Endothelial cell (in vitro differentiated cells): Measurements from ENCODE around the gene TUBG2. TPM values are rescaled to one million over a fixed set of nuclear protein-coding genes. Genes with fewer than 3 reads are reported as not detected.

Experiments used
- DNase-seq: peaks from one replicate; pipeline ENCODE4 v3.0.0; 2021; ENCODE audit warnings: low spot score
- H3K27ac Mint-ChIP-seq: one replicate; pipeline ENCODE4 v1.8.0; 2021; ENCODE audit warnings: mixed read lengths, inconsistent platforms; ENCODE audit not compliant: unreplicated experiment
- H3K27me3 Mint-ChIP-seq: one replicate; pipeline ENCODE4 v1.8.0; 2021; ENCODE audit warnings: mild to moderate bottlenecking, moderate library complexity, mixed read lengths, inconsistent platforms; ENCODE audit not compliant: unreplicated experiment
- H3K36me3 Mint-ChIP-seq: one replicate; pipeline ENCODE4 v1.8.0; 2021; ENCODE audit warnings: mild to moderate bottlenecking, low read depth, mixed read lengths, inconsistent platforms; ENCODE audit not compliant: unreplicated experiment
- H3K4me1 Mint-ChIP-seq: one replicate; pipeline ENCODE4 v1.8.0; 2021; ENCODE audit warnings: mild to moderate bottlenecking, mixed read lengths, inconsistent platforms; ENCODE audit not compliant: unreplicated experiment
- H3K4me3 Mint-ChIP-seq: one replicate; pipeline ENCODE4 v1.8.0; 2021; ENCODE audit warnings: mild to moderate bottlenecking, mixed read lengths, inconsistent platforms; ENCODE audit not compliant: unreplicated experiment
- H3K9me3 Mint-ChIP-seq: one replicate; pipeline ENCODE4 v1.8.0; 2021; ENCODE audit warnings: mixed read lengths, inconsistent platforms; ENCODE audit not compliant: unreplicated experiment
- microRNA-seq: library from miRNA; unstranded; fragments of <30 nt; microRNA quantifications from one replicate; pipeline ENCODE4, GENCODE V29; 2020; ENCODE audit not compliant: unreplicated experiment
- total RNA-seq: library from RNA; stranded (reverse); fragmentation: NEBNext Ultra II Directional; extraction: Animal tissue kit (Norgen Biotek cat#: 25700); gene quantifications from one replicate; pipeline ENCODE4 v1.2.1, GENCODE V29; 2021; ENCODE audit not compliant: unreplicated experiment
- TF ChIP-seq, protein P1 (sequence below): fragments of 200-600 bp; sonication (generic); IDR thresholded peaks from one replicate; pipeline ENCODE4 v1.5.0; 2021; ENCODE audit warnings: antibody characterized with exemption; ENCODE audit not compliant: unreplicated experiment

The TUBG2 gene
- total RNA-seq, 1 donor from 2014 or later: 19.7 TPM

DNA sequence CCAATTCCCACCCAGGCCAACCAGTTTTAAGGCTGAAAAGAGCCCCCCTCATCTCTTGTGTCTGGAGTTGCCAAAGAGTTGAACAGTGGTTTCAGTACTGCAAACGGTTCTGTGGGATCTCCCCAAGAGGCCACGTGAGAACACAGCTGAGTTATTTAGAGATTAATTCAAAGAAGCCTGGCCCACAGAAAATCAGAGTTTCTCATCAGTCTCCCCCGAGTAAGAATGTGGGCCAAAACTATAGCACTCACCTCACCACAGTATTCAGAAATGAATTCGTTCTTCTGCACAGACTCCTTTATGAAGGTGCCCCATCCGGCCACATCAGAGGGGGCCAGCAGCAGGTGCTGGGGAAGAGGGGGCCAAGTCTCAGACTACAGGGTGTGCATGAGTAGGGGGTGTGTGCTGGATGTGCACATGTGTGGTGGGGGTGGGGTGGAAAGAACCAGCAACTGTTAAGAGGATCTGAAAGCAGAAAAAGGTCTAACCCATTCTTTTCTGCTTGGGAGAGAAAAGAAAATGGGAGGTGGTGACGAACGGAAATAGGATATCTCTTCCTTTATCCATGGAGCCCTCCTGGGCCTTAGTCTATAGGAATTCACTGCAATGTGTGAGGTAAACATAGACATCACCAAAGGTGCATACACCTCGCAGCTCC lies 45.9 kb downstream of the TUBG2 start:
- Mint-ChIP-seq H3K36me3 (peaks cover 51% of the 10 kb centered on the region), H3K4me3 (peak overlapping the region; percentile 75), H3K9me3 (no peaks in the 10 kb centered on the region), H3K27ac (no peak overlapping the region), H3K4me1 (no peaks in the 10 kb centered on the region), H3K27me3 (peaks cover 4% of the 10 kb centered on the region)
- DNase-seq: no peak
- TF ChIP-seq, protein P1, sequence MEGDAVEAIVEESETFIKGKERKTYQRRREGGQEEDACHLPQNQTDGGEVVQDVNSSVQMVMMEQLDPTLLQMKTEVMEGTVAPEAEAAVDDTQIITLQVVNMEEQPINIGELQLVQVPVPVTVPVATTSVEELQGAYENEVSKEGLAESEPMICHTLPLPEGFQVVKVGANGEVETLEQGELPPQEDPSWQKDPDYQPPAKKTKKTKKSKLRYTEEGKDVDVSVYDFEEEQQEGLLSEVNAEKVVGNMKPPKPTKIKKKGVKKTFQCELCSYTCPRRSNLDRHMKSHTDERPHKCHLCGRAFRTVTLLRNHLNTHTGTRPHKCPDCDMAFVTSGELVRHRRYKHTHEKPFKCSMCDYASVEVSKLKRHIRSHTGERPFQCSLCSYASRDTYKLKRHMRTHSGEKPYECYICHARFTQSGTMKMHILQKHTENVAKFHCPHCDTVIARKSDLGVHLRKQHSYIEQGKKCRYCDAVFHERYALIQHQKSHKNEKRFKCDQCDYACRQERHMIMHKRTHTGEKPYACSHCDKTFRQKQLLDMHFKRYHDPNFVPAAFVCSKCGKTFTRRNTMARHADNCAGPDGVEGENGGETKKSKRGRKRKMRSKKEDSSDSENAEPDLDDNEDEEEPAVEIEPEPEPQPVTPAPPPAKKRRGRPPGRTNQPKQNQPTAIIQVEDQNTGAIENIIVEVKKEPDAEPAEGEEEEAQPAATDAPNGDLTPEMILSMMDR: no peak

DNA sequence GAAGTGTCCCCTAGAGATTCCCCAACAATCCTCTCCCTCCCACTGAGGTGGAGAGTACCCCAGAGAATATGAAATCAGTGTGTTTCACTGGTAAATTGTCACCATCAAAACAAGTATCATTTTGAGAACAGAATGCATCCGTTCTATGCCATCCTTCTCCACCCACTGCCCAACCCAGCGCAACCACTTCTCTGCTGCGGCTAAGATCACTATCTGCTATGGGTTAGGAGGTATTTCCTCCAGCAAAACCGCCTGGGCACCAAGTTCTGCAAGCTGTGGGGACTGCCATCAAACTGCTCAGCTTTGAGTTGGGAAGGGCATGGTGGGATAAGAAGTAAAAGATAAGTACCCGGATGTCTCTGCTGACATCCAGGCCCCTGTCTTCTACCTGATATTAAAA lies 47.6 kb downstream of the TUBG2 start:
- H3K36me3 Mint-ChIP-seq: peaks cover 64% of the 10 kb centered on the region
- no peak overlapping the region for H3K27ac Mint-ChIP-seq
- H3K4me1 Mint-ChIP-seq: no peaks in the 10 kb centered on the region
- no peaks in the 10 kb centered on the region for H3K9me3 Mint-ChIP-seq
- H3K27me3 Mint-ChIP-seq: peaks cover 4% of the 10 kb centered on the region
- no peak overlapping the region for H3K4me3 Mint-ChIP-seq
- TF ChIP-seq, protein P1: no peak
- DNase-seq: no peak

DNA sequence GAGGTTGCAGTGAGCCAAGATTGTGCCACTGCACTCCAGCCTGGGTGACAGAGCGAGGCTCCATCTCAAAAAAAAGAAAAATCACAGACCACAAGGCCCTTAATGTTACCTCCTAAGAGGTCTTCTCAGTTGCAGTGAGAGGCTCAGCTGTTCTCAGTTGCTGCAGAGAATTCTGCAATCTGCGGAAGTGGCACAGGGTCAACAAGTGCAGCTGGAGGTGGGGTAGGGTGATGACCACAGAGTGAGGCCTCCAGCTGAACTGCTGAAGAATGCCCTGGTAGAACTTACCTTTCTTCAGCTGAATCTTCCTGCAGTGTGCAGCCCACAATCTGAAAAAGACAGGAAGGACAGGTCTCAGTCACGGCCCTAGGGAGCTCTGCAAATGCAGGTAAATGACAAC lies 49.5 kb downstream of the TUBG2 start:
- Mint-ChIP-seq H3K4me3 (no peak overlapping the region), H3K4me1 (peaks cover 6% of the 10 kb centered on the region), H3K27me3 (no peaks in the 10 kb centered on the region), H3K9me3 (no peaks in the 10 kb centered on the region), H3K27ac (no peak overlapping the region), H3K36me3 (peaks cover 63% of the 10 kb centered on the region)
- no peak for DNase-seq
- TF ChIP-seq, protein P1: no peak

DNA sequence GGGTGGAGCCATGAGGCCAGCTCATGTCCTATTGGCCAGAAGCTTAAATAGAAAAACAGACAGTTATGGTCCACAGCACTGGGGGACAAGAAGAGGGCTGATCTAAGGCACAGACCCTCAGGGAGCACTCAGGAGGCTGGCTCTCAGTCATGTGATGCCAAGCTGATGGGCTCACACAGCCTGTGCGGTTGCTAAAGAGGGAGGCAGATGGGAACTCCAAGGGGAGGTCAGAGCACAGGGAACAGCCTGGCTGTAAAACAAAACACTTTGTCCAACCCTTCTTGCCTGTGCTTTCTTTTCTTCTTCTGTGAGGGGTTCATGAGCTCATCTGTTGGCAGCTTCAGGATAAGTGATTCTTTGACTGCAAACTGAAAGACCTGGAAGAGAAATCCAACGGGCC lies 50.5 kb downstream of the TUBG2 start:
- H3K9me3 Mint-ChIP-seq: no peaks in the 10 kb centered on the region
- peak overlapping the region; percentile 33 for H3K4me3 Mint-ChIP-seq
- no peaks in the 10 kb centered on the region for H3K27me3 Mint-ChIP-seq
- peaks cover 63% of the 10 kb centered on the region for H3K36me3 Mint-ChIP-seq
- DNase-seq: no peak
- H3K27ac Mint-ChIP-seq: no peak overlapping the region
- H3K4me1 Mint-ChIP-seq: peaks cover 6% of the 10 kb centered on the region
- TF ChIP-seq, protein P1: no peak

Small RNA genes within 50 kb of the gene (microRNA-seq; reads per million reads assigned to microRNA genes)
- gene MIR6780A: 1.2 reads per million, percentile 17 among the genes with 10 or more reads in this experiment

Other genes starting within 250 kb of the TUBG2 start
- 334 TPM for gene CAVIN1, start 236.0 kb upstream of the TUBG2 start, total RNA-seq
- 103 TPM for gene ATP6V0A1, start 200.4 kb upstream of the TUBG2 start, total RNA-seq
- 24.2 TPM for gene NAGLU, start 123.0 kb upstream of the TUBG2 start, total RNA-seq
- gene HSD17B1, start 106.4 kb upstream of the TUBG2 start, total RNA-seq: 0.64 TPM
- gene COASY, start 97.1 kb upstream of the TUBG2 start, total RNA-seq: 66.3 TPM
- 45.9 TPM for gene MLX, start 92.2 kb upstream of the TUBG2 start, total RNA-seq
- gene PSMC3IP, start 81.6 kb upstream of the TUBG2 start, total RNA-seq: 8.0 TPM
- 92.1 TPM for gene RETREG3, start 49.9 kb upstream of the TUBG2 start, total RNA-seq
- gene TUBG1, start 49.6 kb upstream of the TUBG2 start, total RNA-seq: 54.5 TPM
- gene PLEKHH3, start 17.7 kb downstream of the TUBG2 start, total RNA-seq: 25.2 TPM
- gene CCR10, start 22.6 kb downstream of the TUBG2 start, total RNA-seq: 1.2 TPM
- gene CNTNAP1, start 23.2 kb downstream of the TUBG2 start, total RNA-seq: 8.9 TPM
- gene EZH1, start 85.8 kb downstream of the TUBG2 start, total RNA-seq: 31.7 TPM
- gene RAMP2, start 101.9 kb downstream of the TUBG2 start, total RNA-seq: 630 TPM
- 39.4 TPM for gene VPS25, start 114.2 kb downstream of the TUBG2 start, total RNA-seq
- 8.9 TPM for gene WNK4, start 121.3 kb downstream of the TUBG2 start, total RNA-seq
- 60.3 TPM for gene COA3, start 139.4 kb downstream of the TUBG2 start, total RNA-seq
- gene CNTD1, start 139.6 kb downstream of the TUBG2 start, total RNA-seq: 0.59 TPM
- gene BECN1, start 165.0 kb downstream of the TUBG2 start, total RNA-seq: 66.4 TPM
- gene PSME3, start 174.1 kb downstream of the TUBG2 start, total RNA-seq: 128 TPM
- 6.2 TPM for gene AOC2, start 185.3 kb downstream of the TUBG2 start, total RNA-seq
- 36.5 TPM for gene AOC3, start 191.9 kb downstream of the TUBG2 start, total RNA-seq
- gene G6PC1, start 241.5 kb downstream of the TUBG2 start, total RNA-seq: not detected